Psoas muscle (tissue), 8 donors: ENCODE measurements around the gene ADCK1. TPM values are rescaled to one million over a fixed set of nuclear protein-coding genes. Genes with fewer than 3 reads are reported as not detected.
"Not testable (repeated sequence)": the region's sequence is repeated elsewhere in the genome, so short reads cannot be mapped to it uniquely, and the experiment has no call there.

Experiments used
- ATAC-seq, 4 donors: fragments of 200-7000 bp; cut with Tn5 transposase; one replicate each; pipeline ENCODE4 v1.9.1; 2020; ENCODE audit warnings: moderate library complexity in 3 of 4, mild to moderate bottlenecking in 2 of 4
- DNase-seq, 2 donors: peaks; one replicate each; pipeline ENCODE4 v3.0.0-alpha.2; 2020
- H3K27ac ChIP-seq: fragments of 200-600 bp; one replicate; pipeline ENCODE4 v1.8.0; 2022
- H3K27me3 ChIP-seq, 3 donors: fragments of 200-600 bp in 1 of 3; one replicate each; pipeline versions ENCODE4 v1.6.1 to v1.8.0; 2013 to 2022; ENCODE audit warnings: low read length in 2 of 3, mild to moderate bottlenecking in 2 of 3, moderate library complexity in 1 of 3; ENCODE audit not compliant: insufficient read depth in 3 of 3
- H3K36me3 ChIP-seq, 2 donors: fragments of 200-600 bp in 1 of 2; one replicate each; pipeline versions ENCODE4 v1.6.1 to v1.8.0; 2013 to 2022; ENCODE audit warnings: low read depth in 1 of 2, mild to moderate bottlenecking in 1 of 2, moderate library complexity in 1 of 2; ENCODE audit not compliant: insufficient read depth in 1 of 2
- H3K4me1 ChIP-seq: fragments of 200-600 bp; one replicate; pipeline ENCODE4 v1.8.0; 2022
- H3K4me3 ChIP-seq: fragments of 200-600 bp; one replicate; pipeline ENCODE4 v1.8.0; 2022; ENCODE audit warnings: mild to moderate bottlenecking
- H3K9me3 ChIP-seq: fragments of 200-600 bp; one replicate; pipeline ENCODE4 v1.8.0; 2022
- CTCF ChIP-seq: fragments of 200-600 bp; IDR thresholded peaks from one replicate; pipeline ENCODE4 v1.8.0; 2022; ENCODE audit warnings: antibody characterized with exemption
- WGBS, 3 donors: extraction: QIAGEN DNeasy Blood & Tissue Kit; methylation state at CpG; one replicate each; pipeline versions ENCODE4 v1.1.6 to v1.1.7; 2013; 5-methylcytosine and 5-hydroxymethylcytosine counted together
- intact Hi-C, 2 donors: fragments of 100-400 bp; cut with DNase I; formaldehyde crosslinking; loops; one replicate each; pipeline versions ENCODE4 v1.11.0 to v1.14.2; 2022
- polyA plus RNA-seq, 3 donors: library from polyadenylated mRNA; stranded (reverse); fragments of 200-250 nt; gene quantifications; one replicate each; pipeline ENCODE4 v1.2.3, GENCODE V29; 2013
- total RNA-seq, 4 donors: library from RNA; stranded (reverse); fragmentation: NEBNext Ultra II Directional in 2 of 4; extraction: Animal tissue kit (Norgen Biotek cat#: 25700) in 2 of 4; gene quantifications; one replicate each; pipeline versions ENCODE4 v1.2.1 to v1.2.4, GENCODE V29; 2021 to 2023
- donor health status: healthy with polysubstance abuse.
- donor health status: DM: no; HTN: no; CAD: no; lungs with moderate emphysema.
- donor health status: Bipolar disorder and iron deficiency.
- donor health status: healthy.
- donor health status: DM: yes; HTN: yes; CAD: no.
- donor health status: DM: no; HTN: no; CAD: no.
- donor health status: DM: no; HTN: no; CAD: no.
- donor health status: DM: yes; HTN: yes; CAD: no.

Gene ADCK1
- total and polyA plus RNA-seq, 7 donors, result 3.8 to 9.1 (median 6.6) TPM

- Histone ChIP-seq H3K27ac (no peak overlapping the region), H3K4me3 (no peak overlapping the region), H3K9me3 (no peaks in the 10 kb centered on the region), H3K36me3 (no peaks in the 10 kb centered on the region), H3K27me3 (no peaks in the 10 kb centered on the region), H3K4me1 (no peaks in the 10 kb centered on the region)
- intact Hi-C loops, result no loop called here
- ATAC-seq (no peak), DNase-seq (no peak)
- TF ChIP-seq CTCF, result no peak
- WGBS, 3 donors, result 92 to 97% (median 96%) methylated on average over 2 of the region's 2 CpGs
Measured at GRCh38 chr14:77911356-77911755, 111.4 kb downstream of the ADCK1 start.

GRCh38 chr14:77912754-77913556 is 113.0 kb downstream of the ADCK1 start:
- DNase-seq, result peak in 1 of 2 donors; percentile 62
- no peaks in the 10 kb centered on the region for H3K27me3 ChIP-seq
- peak; percentile 56 to 83 (median 78) for ATAC-seq
- intact Hi-C loops, result no loop called here
- 37 to 52% (median 37%) methylated on average over 10 of the region's 10 CpGs for WGBS, 3 donors
- H3K27ac ChIP-seq, result no peak overlapping the region
- H3K4me3 ChIP-seq, result no peak overlapping the region
- no peaks in the 10 kb centered on the region for H3K36me3 ChIP-seq
- no peak for TF ChIP-seq CTCF
- no peaks in the 10 kb centered on the region for H3K4me1 ChIP-seq
- H3K9me3 ChIP-seq, result no peaks in the 10 kb centered on the region

GRCh38 chr14:77914073-77914721 is 114.3 kb downstream of the ADCK1 start:
- no peaks in the 10 kb centered on the region for H3K36me3 ChIP-seq
- H3K4me3 ChIP-seq, result no peak overlapping the region
- no peaks in the 10 kb centered on the region for H3K4me1 ChIP-seq
- intact Hi-C loops, result no loop called here
- WGBS, 3 donors, result 94 to 96% (median 94%) methylated on average over 4 of the region's 4 CpGs
- H3K9me3 ChIP-seq, result no peaks in the 10 kb centered on the region
- no peak for TF ChIP-seq CTCF
- DNase-seq (no peak), ATAC-seq (no peak)
- no peak overlapping the region for H3K27ac ChIP-seq
- H3K27me3 ChIP-seq, result no peaks in the 10 kb centered on the region

GRCh38 chr14:77915390-77915789 is 115.5 kb downstream of the ADCK1 start:
- H3K9me3 ChIP-seq, intact Hi-C loops, H3K27me3 ChIP-seq, H3K36me3 ChIP-seq, ATAC-seq, DNase-seq, H3K4me1 ChIP-seq, H3K4me3 ChIP-seq, H3K27ac ChIP-seq: not testable (repeated sequence)
- WGBS, 3 donors, result 86 to 95% (median 87%) methylated on average over 2 of the region's 2 CpGs

- Histone ChIP-seq H3K4me3 (no peak overlapping the region), H3K9me3 (no peaks in the 10 kb centered on the region), H3K4me1 (no peaks in the 10 kb centered on the region), H3K36me3 (no peaks in the 10 kb centered on the region), H3K27me3 (no peaks in the 10 kb centered on the region), H3K27ac (no peak overlapping the region)
- no peak for DNase-seq
- intact Hi-C loops, result no loop called here
- WGBS, 3 donors, result 60 to 71% (median 62%) methylated on average over 7 of the region's 7 CpGs
- no peak for ATAC-seq
- TF ChIP-seq CTCF, result no peak
Measured at GRCh38 chr14:77917491-77918201, 117.7 kb downstream of the ADCK1 start.
